Stimulated activated CD4-positive, alpha-beta T cell treated with anti-CD3 and anti-CD28 coated beads, Interleukin-1b, Interleukin-23, amount 100 ng/mL, for 48 hours (primary cell): Measurements from ENCODE around the gene ZNF277.

ENCODE experiments used
- DNase-seq: peaks from one replicate; pipeline ENCODE4 v3.0.0-alpha.2; 2020

ZNF277 gene

DNA sequence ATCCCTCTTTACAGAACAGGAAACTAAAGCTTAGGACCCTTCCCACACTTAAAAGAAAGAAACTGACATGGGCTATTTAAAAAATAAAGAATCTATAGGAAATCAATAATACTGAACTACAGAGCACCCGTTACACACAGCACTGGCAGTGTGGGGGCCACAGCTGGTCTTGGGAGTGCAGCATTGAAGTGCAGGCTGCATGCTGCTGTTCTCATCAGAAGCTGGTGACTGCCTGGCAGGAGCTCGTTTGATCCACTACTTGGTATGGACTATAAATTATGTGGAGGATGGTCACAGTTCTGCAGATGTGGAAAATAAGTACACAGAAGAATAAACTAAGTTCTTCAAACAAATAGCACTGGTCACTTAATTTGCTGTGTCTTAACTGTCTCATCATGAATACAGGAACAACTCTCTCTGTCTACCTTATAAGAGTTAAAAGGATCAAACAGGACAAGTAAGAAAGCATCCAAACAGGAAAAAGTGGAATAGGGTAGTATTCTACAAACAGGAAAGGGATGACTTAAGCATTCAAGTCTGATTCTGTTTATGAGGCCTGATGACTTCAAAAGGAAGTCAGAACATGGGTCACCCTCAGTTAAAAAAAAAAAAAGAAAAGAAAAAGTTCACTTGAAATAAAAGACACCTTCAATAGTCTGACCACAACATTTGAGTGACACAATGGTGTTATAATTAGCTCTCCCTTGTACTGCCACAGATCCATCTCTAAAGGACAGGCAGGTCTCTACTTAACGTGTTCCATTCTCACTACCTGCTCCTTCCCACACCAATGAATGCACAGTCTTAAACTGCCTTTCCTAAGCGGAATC lies 21.3 kb upstream of the ZNF277 start:
- no peak for DNase-seq

GRCh38 chr7:112186300-112186699 lies 20.2 kb upstream of the ZNF277 start:
- DNase-seq: no peak

GRCh38 chr7:112188257-112188656 lies 18.2 kb upstream of the ZNF277 start:
- DNase-seq: no peak

DNA sequence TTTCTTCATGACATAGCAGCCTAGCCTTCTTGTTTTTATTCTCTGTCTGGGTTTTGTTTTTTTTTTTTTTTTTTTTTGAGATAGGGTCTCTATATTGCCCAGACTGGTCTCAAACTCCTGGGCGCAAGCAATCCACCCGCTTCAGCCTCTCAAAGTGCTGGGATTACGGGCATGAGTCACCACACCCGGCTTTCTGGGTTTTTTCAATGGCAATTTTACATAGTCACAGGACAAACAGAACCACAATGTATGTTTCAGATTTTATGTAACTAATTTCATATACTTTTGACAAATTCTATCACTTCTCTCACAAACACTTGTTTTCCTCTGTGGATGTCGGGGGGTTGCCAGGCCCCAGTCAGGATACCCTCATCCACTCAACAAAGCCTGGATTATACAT lies 16.8 kb upstream of the ZNF277 start:
- no peak for DNase-seq

GRCh38 chr7:112190120-112190519 lies 16.4 kb upstream of the ZNF277 start:
- no peak for DNase-seq

DNA sequence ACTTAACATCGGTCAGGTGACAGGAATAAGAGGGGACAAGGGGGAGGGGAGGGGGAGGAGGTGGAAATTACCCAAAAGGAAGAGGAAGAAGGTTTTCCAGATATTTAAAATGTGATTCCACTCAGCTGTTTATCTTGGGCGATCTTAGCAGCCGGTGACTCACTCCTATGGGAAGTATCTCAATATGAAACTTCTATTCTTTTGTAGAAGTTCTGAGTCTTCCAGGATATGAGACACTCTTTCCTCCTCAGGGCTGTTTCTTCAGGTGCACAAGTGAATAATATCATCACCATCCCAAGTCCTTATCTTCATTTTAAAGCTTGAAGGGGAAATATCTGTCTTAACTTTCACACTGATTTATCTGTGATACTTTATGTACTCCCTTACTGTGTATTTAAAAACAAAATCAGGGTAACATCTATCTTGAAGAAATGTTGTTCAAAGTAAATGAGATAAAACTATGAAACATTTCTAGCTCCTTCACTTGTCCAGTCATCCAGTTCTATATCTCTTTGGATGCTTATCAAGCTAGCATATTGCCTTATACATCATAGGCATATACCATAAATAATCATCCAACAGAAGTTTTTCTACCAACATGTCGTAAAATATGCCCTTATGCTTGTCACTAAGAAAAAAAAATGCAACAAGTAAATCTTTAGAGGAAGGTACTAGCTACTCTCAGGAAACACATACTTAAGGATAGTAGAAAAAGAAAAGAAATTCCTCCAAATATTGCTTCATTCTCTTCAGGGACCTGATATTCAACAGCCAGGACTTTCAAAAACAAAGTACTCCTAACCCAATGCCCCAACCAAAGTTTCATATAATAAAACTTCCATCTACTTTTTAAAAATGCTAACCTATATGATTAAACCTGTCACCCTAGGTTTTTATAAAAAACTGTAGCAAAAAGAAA lies 14.0 kb upstream of the ZNF277 start:
- no peak for DNase-seq

- no peak for DNase-seq
Measured at GRCh38 chr7:112193915-112194502, 12.5 kb upstream of the ZNF277 start.

DNA sequence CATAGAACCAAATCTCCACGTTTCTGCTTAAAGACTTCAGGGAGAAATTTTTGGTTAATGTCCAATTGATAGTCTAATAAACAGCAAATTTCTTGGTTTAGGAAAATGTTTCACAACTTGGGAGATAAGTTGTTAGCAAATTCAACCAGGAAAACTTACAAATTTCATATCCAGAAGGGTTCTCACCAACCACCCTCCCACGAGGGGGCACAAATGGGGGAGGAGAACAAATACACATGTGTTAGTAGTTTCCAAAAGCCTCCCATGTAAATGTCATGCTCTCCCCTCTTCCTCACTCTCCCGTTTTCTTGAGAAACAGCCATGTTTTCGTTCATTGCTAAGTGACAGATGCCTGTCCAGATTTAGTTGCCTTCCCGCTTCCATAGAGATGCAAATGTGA lies 10.8 kb upstream of the ZNF277 start:
- no peak for DNase-seq

DNA sequence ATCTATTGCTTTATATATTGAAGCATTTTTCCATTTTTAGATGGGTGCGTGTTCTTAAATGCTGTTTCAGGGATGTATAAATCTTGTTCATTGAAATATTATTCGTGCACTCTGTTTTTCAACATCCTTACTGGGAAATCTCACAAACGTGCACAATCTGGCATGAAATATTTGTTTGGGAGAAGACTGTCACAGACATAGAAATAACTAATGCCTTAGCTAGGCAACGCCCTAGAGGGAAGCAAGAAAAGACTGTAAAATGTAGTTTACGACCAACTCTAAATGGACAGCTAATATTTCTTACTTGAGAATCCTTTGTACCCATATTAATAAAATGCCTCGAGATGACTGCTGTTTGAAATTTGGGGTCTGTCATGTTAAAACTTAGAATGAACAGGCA lies 9.2 kb upstream of the ZNF277 start:
- DNase-seq: no peak

GRCh38 chr7:112199035-112199655 lies 7.3 kb upstream of the ZNF277 start:
- DNase-seq: no peak

DNA sequence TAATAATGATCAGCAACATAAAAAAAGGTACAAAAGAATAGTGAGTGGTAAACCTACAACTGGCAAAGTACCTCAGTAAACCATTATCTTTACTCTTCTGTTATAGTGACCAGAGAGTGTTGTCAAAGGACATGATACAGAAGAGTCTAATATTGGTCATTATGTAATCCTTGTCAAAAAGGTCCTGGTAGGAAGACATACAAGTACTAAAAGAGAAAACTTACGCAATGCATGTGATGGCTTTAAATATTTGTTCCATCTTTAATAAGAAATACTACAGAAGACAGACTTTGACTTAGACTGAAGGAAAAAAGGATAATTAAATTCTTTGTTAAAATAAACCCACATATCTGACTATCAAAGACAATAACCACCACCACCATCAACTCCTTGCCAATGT lies 6.8 kb upstream of the ZNF277 start:
- no peak for DNase-seq

DNA sequence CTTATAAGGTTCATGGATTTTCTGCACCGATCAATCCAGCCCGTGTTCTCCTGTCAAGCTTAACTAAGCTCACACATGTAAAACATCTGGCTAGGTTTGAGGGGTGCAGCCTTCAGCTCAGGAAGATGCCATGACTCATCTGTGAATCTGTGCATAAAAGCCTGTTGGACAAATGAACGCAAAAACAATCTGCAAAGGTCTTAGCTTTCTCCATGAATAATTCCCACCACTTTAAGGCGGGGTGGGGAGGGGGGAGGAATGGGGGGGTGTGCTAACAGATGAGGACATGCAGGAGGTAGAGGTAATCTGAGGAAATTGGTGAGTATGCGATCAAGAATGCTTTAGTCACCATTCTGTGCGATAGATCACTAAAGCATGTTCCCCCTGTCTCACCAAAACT lies 5.1 kb upstream of the ZNF277 start:
- DNase-seq: no peak

- no peak for DNase-seq
Measured at GRCh38 chr7:112201839-112202238, 4.7 kb upstream of the ZNF277 start.

DNA sequence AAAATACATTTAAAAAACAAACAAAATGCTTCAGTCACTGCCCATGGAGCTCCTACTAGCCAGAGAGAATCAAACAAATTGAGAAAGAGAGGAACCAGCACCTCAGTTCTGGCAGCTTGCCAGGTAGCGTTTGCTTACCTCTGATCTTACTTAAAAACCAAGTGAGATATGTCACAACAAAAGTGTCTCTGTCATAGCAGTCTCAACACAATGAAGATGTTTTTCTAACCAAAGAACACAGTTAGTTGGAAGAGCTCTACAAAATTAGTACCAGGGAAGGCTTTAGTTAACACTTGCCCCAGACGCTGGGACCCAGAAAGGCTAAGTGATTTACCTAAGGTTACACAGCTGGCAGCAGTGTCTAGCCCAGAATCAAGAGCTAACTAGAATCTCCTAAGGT lies 3.7 kb upstream of the ZNF277 start:
- peak; percentile 26 for DNase-seq

- no peak for DNase-seq
Measured at GRCh38 chr7:112203365-112203739, 3.1 kb upstream of the ZNF277 start.

GRCh38 chr7:112204499-112205342 lies 1.8 kb upstream of the ZNF277 start:
- DNase-seq: no peak

DNA sequence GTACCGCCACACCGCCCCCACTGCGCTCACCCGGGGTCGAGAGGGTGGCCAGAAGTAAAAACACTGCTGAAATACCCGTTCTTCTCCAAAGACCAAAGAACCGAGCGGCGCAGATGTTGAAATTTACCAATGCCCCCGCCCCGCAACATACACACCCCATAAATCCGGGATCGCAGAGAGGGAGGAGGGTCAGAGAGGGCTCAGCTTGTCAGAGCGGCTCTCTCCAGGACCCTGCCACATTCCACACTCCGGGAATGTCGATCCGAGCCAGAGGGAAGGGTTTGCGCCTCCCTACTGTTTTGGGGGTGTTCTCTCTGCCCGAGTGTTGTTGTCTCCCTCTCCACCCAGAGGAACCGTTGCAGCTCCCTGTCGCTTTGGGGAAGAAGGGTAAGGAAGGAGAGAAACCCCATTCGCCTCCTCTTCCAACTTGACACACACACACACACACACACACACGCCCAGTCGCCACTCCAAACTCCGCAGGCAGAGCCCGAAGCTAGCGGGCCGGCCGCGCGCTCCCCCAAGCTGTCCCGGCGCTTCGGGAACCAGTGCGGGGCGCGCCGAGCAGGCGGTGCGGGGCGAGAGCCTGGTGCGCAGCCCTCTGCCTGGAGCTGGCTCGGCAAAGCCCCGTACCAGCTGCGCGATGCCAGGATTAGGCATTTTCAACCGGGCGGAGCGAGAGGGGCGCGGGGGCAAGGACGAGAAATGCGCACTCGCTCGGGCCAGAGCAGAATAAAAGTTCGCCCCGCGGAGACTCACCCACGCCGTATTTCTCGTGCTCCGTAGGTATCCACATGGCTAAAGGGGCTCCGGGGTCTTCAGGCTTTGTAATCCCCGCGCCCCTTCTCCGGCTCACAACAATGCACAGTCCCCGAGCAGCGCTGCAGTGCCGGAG lies 905 bp upstream of the ZNF277 start:
- DNase-seq: peak; percentile 28

- DNase-seq: no peak
Measured at GRCh38 chr7:112206991-112207592, 597 bp downstream of the ZNF277 start.

GRCh38 chr7:112207765-112208164 lies 1.3 kb downstream of the ZNF277 start:
- no peak for DNase-seq

- DNase-seq: no peak
Measured at GRCh38 chr7:112211348-112211907, 4.9 kb downstream of the ZNF277 start.
